NCI-H2196 treated with DMSO at 0.1 percent for 48 hours (cell line): ENCODE measurements around the gene NRROS.
"Not testable (repeated sequence)": the region's sequence is repeated elsewhere in the genome, so short reads cannot be mapped to it uniquely, and the experiment has no call there.

Experiments used
- DNase-seq: peaks from one replicate; lab custom pipeline; 2025; ENCODE audit not compliant: unreplicated experiment; lab: John Stamatoyannopoulos, UW

The NRROS gene

GRCh38 chr3:196624067-196624790, 15.3 kb upstream of the NRROS start:
- DNase-seq = no peak

GRCh38 chr3:196624907-196625306, 14.6 kb upstream of the NRROS start:
- DNase-seq = no peak

- DNase-seq = no peak
These were observed 14.2 kb upstream of the NRROS start for GRCh38 chr3:196625331-196625730.

GRCh38 chr3:196627918-196628231, 11.6 kb upstream of the NRROS start:
- DNase-seq = no peak

GRCh38 chr3:196629228-196629627, 10.3 kb upstream of the NRROS start:
- no peak for DNase-seq

GRCh38 chr3:196631682-196632045, 7.8 kb upstream of the NRROS start:
- DNase-seq = no peak

- peak; percentile 98 for DNase-seq
These were observed 7.3 kb upstream of the NRROS start for GRCh38 chr3:196632046-196632751.

- DNase-seq = no peak
These were observed 5.8 kb upstream of the NRROS start for GRCh38 chr3:196633555-196634151.

GRCh38 chr3:196634224-196634623, 5.3 kb upstream of the NRROS start:
- DNase-seq = no peak

- DNase-seq = no peak
These were observed 4.7 kb upstream of the NRROS start for GRCh38 chr3:196634829-196635228.

- no peak for DNase-seq
These were observed 2.8 kb upstream of the NRROS start for GRCh38 chr3:196636369-196637349.

GRCh38 chr3:196637941-196638340, 1.6 kb upstream of the NRROS start:
- not testable (repeated sequence) for DNase-seq

- DNase-seq = no peak
These were observed 522 bp upstream of the NRROS start for GRCh38 chr3:196638861-196639482.

GRCh38 chr3:196640297-196641018, 964 bp downstream of the NRROS start:
- DNase-seq = no peak

- no peak for DNase-seq
These were observed 2.0 kb downstream of the NRROS start for GRCh38 chr3:196641333-196642054.

- DNase-seq = no peak
These were observed 2.9 kb downstream of the NRROS start for GRCh38 chr3:196642434-196642833.

- DNase-seq = no peak
These were observed 3.8 kb downstream of the NRROS start for GRCh38 chr3:196643201-196643749.

GRCh38 chr3:196643761-196644160, 4.3 kb downstream of the NRROS start:
- no peak for DNase-seq

- no peak for DNase-seq
These were observed 5.6 kb downstream of the NRROS start for GRCh38 chr3:196645096-196645495.
